Parathyroid adenoma (tissue), 2 donors: ENCODE measurements around the gene SIRPB1.

ENCODE experiments used
- H2AFZ ChIP-seq: fragments of 300-600 bp; sonication (generic); one replicate; pipeline ENCODE4 v1.7.0; 2017; ENCODE audit warnings: antibody characterized with exemption, mild to moderate bottlenecking
- H3K27ac ChIP-seq: fragments of 300-600 bp; sonication (generic); one replicate; pipeline ENCODE4 v1.7.0; 2017
- H3K27me3 ChIP-seq: fragments of 300-600 bp; sonication (generic); one replicate; pipeline ENCODE4 v1.7.0; 2017; ENCODE audit warnings: low read length; ENCODE audit not compliant: control insufficient read depth, insufficient read depth
- H3K36me3 ChIP-seq: fragments of 300-600 bp; sonication (generic); one replicate; pipeline ENCODE4 v1.7.0; 2017; ENCODE audit warnings: low read length; ENCODE audit not compliant: control insufficient read depth, insufficient read depth
- H3K4me1 ChIP-seq: fragments of 300-600 bp; sonication (generic); one replicate; pipeline ENCODE4 v1.7.0; 2017; ENCODE audit warnings: control low read depth
- H3K4me2 ChIP-seq: fragments of 300-600 bp; sonication (generic); one replicate; pipeline ENCODE4 v1.7.0; 2017; ENCODE audit warnings: low read length
- H3K4me3 ChIP-seq: fragments of 300-600 bp; sonication (generic); one replicate; pipeline ENCODE4 v1.7.0; 2017; ENCODE audit warnings: low read depth, low read length
- H3K79me2 ChIP-seq: fragments of 300-600 bp; sonication (generic); one replicate; pipeline ENCODE4 v1.7.0; 2017; ENCODE audit warnings: control low read depth
- H3K9ac ChIP-seq: fragments of 300-600 bp; sonication (generic); one replicate; pipeline ENCODE4 v1.7.0; 2017; ENCODE audit warnings: mild to moderate bottlenecking
- H3K9me3 ChIP-seq: fragments of 300-600 bp; sonication (generic); one replicate; pipeline ENCODE4 v1.7.0; 2017; ENCODE audit warnings: low read length; ENCODE audit not compliant: control insufficient read depth
- TF ChIP-seq, protein P1 (sequence below): fragments of 300-600 bp; sonication (generic); IDR thresholded peaks from one replicate; pipeline ENCODE4 v1.7.0; 2017; ENCODE audit warnings: antibody characterized with exemption, mild to moderate bottlenecking
- donor health status: primary hyperparathyroidism.

SIRPB1 gene

GRCh38 chr20:1657556-1658334 lies 37.9 kb upstream of the SIRPB1 start, which contains the start of gene SIRPG:
SIRPG (minus strand) TSS chr20:1657779; CDS start chr20:1657714, 65 bp downstream.
- no peaks in the 10 kb centered on the region for H3K27me3 ChIP-seq
- no peaks in the 10 kb centered on the region for H3K36me3 ChIP-seq
- no peak within 1 kb of the TSS for H3K9ac ChIP-seq
- no peak within 1 kb of the TSS for H3K27ac ChIP-seq
- no peak within 1 kb of the TSS for H2AFZ ChIP-seq
- TF ChIP-seq, protein P1, sequence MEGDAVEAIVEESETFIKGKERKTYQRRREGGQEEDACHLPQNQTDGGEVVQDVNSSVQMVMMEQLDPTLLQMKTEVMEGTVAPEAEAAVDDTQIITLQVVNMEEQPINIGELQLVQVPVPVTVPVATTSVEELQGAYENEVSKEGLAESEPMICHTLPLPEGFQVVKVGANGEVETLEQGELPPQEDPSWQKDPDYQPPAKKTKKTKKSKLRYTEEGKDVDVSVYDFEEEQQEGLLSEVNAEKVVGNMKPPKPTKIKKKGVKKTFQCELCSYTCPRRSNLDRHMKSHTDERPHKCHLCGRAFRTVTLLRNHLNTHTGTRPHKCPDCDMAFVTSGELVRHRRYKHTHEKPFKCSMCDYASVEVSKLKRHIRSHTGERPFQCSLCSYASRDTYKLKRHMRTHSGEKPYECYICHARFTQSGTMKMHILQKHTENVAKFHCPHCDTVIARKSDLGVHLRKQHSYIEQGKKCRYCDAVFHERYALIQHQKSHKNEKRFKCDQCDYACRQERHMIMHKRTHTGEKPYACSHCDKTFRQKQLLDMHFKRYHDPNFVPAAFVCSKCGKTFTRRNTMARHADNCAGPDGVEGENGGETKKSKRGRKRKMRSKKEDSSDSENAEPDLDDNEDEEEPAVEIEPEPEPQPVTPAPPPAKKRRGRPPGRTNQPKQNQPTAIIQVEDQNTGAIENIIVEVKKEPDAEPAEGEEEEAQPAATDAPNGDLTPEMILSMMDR: no peak
- no peak within 1 kb of the TSS for H3K4me3 ChIP-seq
- no peaks in the 10 kb centered on the region for H3K4me1 ChIP-seq
- no peaks in the 10 kb centered on the region for H3K79me2 ChIP-seq
- no peak within 1 kb of the TSS for H3K4me2 ChIP-seq
- no peaks in the 10 kb centered on the region for H3K9me3 ChIP-seq

DNA sequence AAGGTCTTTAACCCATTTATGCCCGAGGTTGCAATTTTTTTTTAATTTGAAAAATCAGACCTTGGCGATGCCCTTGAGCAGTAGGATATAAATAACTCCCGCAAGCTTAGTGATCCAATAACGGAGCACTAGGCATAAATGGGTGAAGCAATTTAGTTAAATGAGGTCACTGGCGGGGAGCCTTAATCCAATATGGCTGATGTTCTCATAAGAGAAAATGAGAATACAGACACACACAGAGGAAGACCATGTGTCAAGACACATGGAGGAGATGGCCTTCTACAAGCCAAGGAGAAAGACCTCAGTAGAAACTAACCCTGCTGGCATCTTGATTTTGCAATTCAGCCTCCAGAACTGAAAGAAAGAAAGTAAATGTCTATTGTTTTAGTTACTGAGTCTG lies 37.0 kb upstream of the SIRPB1 start:
- no peak overlapping the region for H3K27ac ChIP-seq
- H3K9me3 ChIP-seq: no peaks in the 10 kb centered on the region
- no peak overlapping the region for H3K9ac ChIP-seq
- no peak overlapping the region for H3K4me2 ChIP-seq
- H3K4me1 ChIP-seq: no peaks in the 10 kb centered on the region
- no peaks in the 10 kb centered on the region for H3K79me2 ChIP-seq
- H3K4me3 ChIP-seq: no peak overlapping the region
- no peaks in the 10 kb centered on the region for H3K27me3 ChIP-seq
- no peak overlapping the region for H2AFZ ChIP-seq
- TF ChIP-seq, protein P1: no peak
- H3K36me3 ChIP-seq: no peaks in the 10 kb centered on the region

DNA sequence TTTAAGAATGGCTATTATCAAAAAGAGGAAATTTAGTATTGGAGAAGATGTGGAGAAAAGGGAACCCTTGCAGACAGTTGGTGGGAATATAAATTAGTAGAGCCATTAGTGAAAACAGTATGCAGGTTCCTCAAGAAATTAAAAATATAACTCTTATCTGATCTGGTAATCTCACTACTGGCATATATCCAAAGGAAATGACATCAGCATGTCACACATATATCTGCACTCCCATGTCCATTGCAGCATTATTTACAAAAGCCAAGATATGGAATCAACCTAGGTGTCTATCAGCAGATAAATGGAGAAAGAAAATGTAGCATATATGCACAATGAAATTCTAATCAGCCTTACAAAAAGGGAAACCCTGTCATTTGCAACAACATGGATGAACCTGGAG lies 35.2 kb upstream of the SIRPB1 start:
- Histone ChIP-seq H2AFZ (no peak overlapping the region), H3K4me1 (no peaks in the 10 kb centered on the region), H3K4me3 (no peak overlapping the region)

DNA sequence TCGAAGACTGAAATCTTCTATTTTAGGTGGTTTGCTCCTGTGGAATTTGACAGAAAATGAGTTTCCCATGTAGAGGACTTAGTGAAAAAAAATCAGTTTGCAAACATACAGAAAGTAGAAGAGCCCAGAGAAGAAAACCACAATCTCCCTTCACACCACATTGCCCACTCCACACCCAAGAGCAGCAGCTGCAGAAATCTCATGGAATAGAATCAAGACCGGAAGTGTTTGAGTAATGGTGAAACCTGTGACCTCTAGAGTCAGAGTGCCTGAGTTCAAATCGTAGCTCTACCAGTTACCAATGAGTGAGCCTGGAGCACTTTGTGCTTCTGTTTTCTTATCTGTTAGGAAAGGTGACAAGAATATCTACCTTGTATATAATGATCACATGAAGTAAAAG lies 33.2 kb upstream of the SIRPB1 start:
- Histone ChIP-seq H3K9ac (no peak overlapping the region), H3K27me3 (no peaks in the 10 kb centered on the region), H3K4me2 (no peak overlapping the region), H3K79me2 (no peaks in the 10 kb centered on the region), H3K9me3 (no peaks in the 10 kb centered on the region), H3K27ac (no peak overlapping the region), H3K4me1 (no peaks in the 10 kb centered on the region), H3K36me3 (no peaks in the 10 kb centered on the region), H2AFZ (no peak overlapping the region), H3K4me3 (no peak overlapping the region)
- TF ChIP-seq, protein P1: no peak

More for the DNA sequence above, 35.2 kb upstream of the SIRPB1 start:
- H3K79me2 ChIP-seq: no peaks in the 10 kb centered on the region
- no peaks in the 10 kb centered on the region for H3K27me3 ChIP-seq
- H3K36me3 ChIP-seq: no peaks in the 10 kb centered on the region
- TF ChIP-seq, protein P1: no peak
- H3K9ac ChIP-seq: no peak overlapping the region
- no peak overlapping the region for H3K27ac ChIP-seq
- no peak overlapping the region for H3K4me2 ChIP-seq
- no peaks in the 10 kb centered on the region for H3K9me3 ChIP-seq

- Histone ChIP-seq H3K36me3 (no peaks in the 10 kb centered on the region), H3K4me1 (no peaks in the 10 kb centered on the region), H3K79me2 (no peaks in the 10 kb centered on the region), H3K27ac (no peak overlapping the region), H3K9me3 (no peaks in the 10 kb centered on the region), H2AFZ (no peak overlapping the region), H3K9ac (no peak overlapping the region), H3K27me3 (no peaks in the 10 kb centered on the region), H3K4me3 (no peak overlapping the region), H3K4me2 (no peak overlapping the region)
- TF ChIP-seq, protein P1: no peak
These were observed 32.3 kb upstream of the SIRPB1 start for GRCh38 chr20:1652104-1652503.
